Measurements from ENCODE around the gene TLX1.

DNA sequence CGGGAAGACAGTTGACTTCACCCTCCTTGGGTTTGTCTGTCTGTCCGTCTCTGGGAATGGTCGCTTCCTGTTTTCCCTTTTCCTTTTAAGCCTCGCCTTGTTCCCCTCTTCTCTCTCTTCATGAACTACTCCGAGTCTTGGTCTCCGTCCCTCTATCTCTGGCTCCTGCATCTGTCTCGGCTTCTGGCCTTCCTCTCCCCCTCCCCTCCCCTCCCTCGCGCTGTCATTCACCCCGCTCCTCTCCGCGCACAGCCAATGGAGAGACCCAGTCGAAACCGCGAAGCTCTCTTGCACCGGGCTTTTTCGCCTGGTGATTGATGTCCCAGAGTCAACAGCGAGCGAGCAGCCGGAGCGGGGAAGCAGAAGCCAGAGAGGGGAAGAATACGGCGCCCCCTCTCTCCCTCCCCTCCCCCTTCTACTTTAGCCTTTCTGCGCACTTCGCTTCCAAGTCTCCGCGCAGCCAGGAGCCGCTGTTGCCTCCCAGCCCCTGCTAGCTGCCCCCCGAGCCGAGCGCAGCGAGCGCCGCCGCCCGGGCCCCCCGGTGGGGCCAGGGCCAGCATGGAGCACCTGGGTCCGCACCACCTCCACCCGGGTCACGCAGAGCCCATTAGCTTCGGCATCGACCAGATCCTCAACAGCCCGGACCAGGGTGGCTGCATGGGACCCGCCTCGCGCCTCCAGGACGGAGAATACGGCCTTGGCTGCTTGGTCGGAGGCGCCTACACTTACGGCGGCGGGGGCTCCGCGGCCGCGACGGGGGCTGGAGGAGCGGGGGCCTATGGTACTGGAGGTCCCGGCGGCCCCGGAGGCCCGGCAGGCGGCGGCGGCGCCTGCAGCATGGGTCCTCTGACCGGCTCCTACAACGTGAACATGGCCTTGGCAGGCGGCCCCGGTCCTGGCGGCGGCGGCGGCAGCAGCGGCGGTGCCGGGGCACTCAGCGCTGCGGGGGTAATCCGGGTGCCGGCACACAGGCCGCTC lies at the start of gene TLX1:
- no peak for TF ChIP-seq POLR2A (IDR thresholded peaks at IDR 0.05)
- TF ChIP-seq, protein P1, sequence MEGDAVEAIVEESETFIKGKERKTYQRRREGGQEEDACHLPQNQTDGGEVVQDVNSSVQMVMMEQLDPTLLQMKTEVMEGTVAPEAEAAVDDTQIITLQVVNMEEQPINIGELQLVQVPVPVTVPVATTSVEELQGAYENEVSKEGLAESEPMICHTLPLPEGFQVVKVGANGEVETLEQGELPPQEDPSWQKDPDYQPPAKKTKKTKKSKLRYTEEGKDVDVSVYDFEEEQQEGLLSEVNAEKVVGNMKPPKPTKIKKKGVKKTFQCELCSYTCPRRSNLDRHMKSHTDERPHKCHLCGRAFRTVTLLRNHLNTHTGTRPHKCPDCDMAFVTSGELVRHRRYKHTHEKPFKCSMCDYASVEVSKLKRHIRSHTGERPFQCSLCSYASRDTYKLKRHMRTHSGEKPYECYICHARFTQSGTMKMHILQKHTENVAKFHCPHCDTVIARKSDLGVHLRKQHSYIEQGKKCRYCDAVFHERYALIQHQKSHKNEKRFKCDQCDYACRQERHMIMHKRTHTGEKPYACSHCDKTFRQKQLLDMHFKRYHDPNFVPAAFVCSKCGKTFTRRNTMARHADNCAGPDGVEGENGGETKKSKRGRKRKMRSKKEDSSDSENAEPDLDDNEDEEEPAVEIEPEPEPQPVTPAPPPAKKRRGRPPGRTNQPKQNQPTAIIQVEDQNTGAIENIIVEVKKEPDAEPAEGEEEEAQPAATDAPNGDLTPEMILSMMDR (IDR thresholded peaks at IDR 0.05): no peak
